Karpas-422 (cell line): ENCODE data around the gene CTDSP1. TPM values are rescaled to one million over a fixed set of nuclear protein-coding genes. Genes with fewer than 3 reads are reported as not detected.

ENCODE experiments used
- DNase-seq: peaks from one replicate; pipeline ENCODE4 v3.0.0-alpha.2; 2015
- H2AFZ ChIP-seq: fragments of 200-600 bp; sonication (generic); 2 replicates; pipeline ENCODE4 v1.6.1; 2014; ENCODE audit warnings: antibody characterized with exemption, low read length, mixed read lengths
- H3K27ac ChIP-seq: fragments of 200-600 bp; sonication (generic); 2 replicates; pipeline ENCODE4 v1.5.1; 2014; ENCODE audit warnings: mild to moderate bottlenecking, low read length, moderate library complexity
- H3K27me3 ChIP-seq: fragments of 200-600 bp; sonication (generic); 2 replicates; pipeline ENCODE4 v1.6.1; 2014; ENCODE audit warnings: low read length, mixed read lengths
- H3K36me3 ChIP-seq: fragments of 200-600 bp; sonication (generic); 2 replicates; pipeline ENCODE4 v1.6.1; 2014; ENCODE audit warnings: low read length, mixed read lengths; ENCODE audit not compliant: insufficient read depth
- H3K4me1 ChIP-seq: fragments of 200-600 bp; sonication (generic); 2 replicates; pipeline ENCODE4 v1.6.1; 2014; ENCODE audit warnings: mild to moderate bottlenecking, low read length, mixed read lengths
- H3K4me2 ChIP-seq: fragments of 200-600 bp; sonication (generic); 2 replicates; pipeline ENCODE4 v1.6.1; 2014; ENCODE audit warnings: low read length, low read depth, mild to moderate bottlenecking; ENCODE audit not compliant: poor library complexity, severe bottlenecking
- H3K4me3 ChIP-seq: fragments of 200-600 bp; sonication (generic); 2 replicates; pipeline ENCODE4 v1.5.1; 2014; ENCODE audit warnings: mild to moderate bottlenecking, antibody characterized with exemption, low read length, mixed read lengths
- H3K79me2 ChIP-seq: fragments of 200-600 bp; sonication (generic); 2 replicates; pipeline ENCODE4 v1.6.1; 2014; ENCODE audit warnings: mild to moderate bottlenecking, low read length, mixed read lengths
- H3K9ac ChIP-seq: fragments of 200-600 bp; sonication (generic); 2 replicates; pipeline ENCODE4 v1.6.0; 2014; ENCODE audit warnings: low read length
- H3K9me2 ChIP-seq: fragments of 200-600 bp; sonication (generic), shearing (Covaris generic); replicated peaks from 2 replicates; pipeline ENCODE4 v1.6.0; 2014; ENCODE audit warnings: mild to moderate bottlenecking, low read length, moderate library complexity; ENCODE audit not compliant: insufficient read depth
- H3K9me3 ChIP-seq: fragments of 300-700, 200-600 bp; sonication (generic); 2 replicates; pipeline ENCODE4 v1.6.1; 2014; ENCODE audit warnings: low read length, mixed read lengths
- H4K20me1 ChIP-seq: fragments of 200-600 bp; sonication (generic); 2 replicates; pipeline ENCODE4 v1.6.1; 2014; ENCODE audit warnings: mild to moderate bottlenecking, antibody characterized with exemption, low read length, low read depth; ENCODE audit not compliant: insufficient read depth
- total RNA-seq: library from RNA; depleted of rRNA; stranded (reverse); fragments of >200 nt; shearing (Covaris generic); gene quantifications from 2 replicates; pipeline ENCODE4 v1.2.3, GENCODE V29; 2014; ENCODE audit warnings: low replicate concordance

The CTDSP1 gene
- total RNA-seq, 1 experiment from 2014 or later, result 46.3 TPM

- Histone ChIP-seq H3K4me3 (no peak overlapping the region), H3K36me3 (no peaks in the 10 kb centered on the region), H3K79me2 (no peaks in the 10 kb centered on the region), H3K9me2 (no peaks in the 10 kb centered on the region), H4K20me1 (no peaks in the 10 kb centered on the region), H3K4me1 (peaks cover 22% of the 10 kb centered on the region), H2AFZ (no peak overlapping the region), H3K27me3 (no peaks in the 10 kb centered on the region; the same call in 1 of the 2 replicates), H3K9ac (no peak overlapping the region), H3K9me3 (no peaks in the 10 kb centered on the region), H3K27ac (no peak overlapping the region), H3K4me2 (no peak overlapping the region)
- no peak for DNase-seq
Measured at GRCh38 chr2:218364196-218364595, 35.5 kb upstream of the CTDSP1 start.

- Histone ChIP-seq H3K36me3 (no peaks in the 10 kb centered on the region), H3K27ac (no peak overlapping the region), H3K4me1 (peaks cover 47% of the 10 kb centered on the region), H3K9me2 (no peaks in the 10 kb centered on the region), H2AFZ (peak overlapping the region; percentile 98; the same call in 1 of the 2 replicates), H3K4me3 (peak overlapping the region; percentile 67), H3K79me2 (no peaks in the 10 kb centered on the region), H4K20me1 (no peaks in the 10 kb centered on the region), H3K4me2 (peak overlapping the region; percentile 81), H3K27me3 (no peaks in the 10 kb centered on the region; the same call in 1 of the 2 replicates), H3K9ac (peak overlapping the region; percentile 69; the same call in 1 of the 2 replicates), H3K9me3 (no peaks in the 10 kb centered on the region)
- DNase-seq, result no peak
Measured at GRCh38 chr2:218366621-218367414, 32.9 kb upstream of the CTDSP1 start.

GRCh38 chr2:218367415-218368149 is 32.1 kb upstream of the CTDSP1 start:
- Histone ChIP-seq H3K27me3 (no peaks in the 10 kb centered on the region; the same call in 1 of the 2 replicates), H3K27ac (no peak overlapping the region), H3K4me2 (peak overlapping the region; percentile 81), H3K4me1 (peaks cover 50% of the 10 kb centered on the region), H4K20me1 (no peaks in the 10 kb centered on the region), H3K79me2 (no peaks in the 10 kb centered on the region), H3K36me3 (no peaks in the 10 kb centered on the region), H3K9me2 (no peaks in the 10 kb centered on the region), H3K4me3 (peak overlapping the region; percentile 67), H3K9ac (peak overlapping the region; percentile 69), H2AFZ (peak overlapping the region; percentile 98), H3K9me3 (no peaks in the 10 kb centered on the region)
- peak; percentile 81 for DNase-seq

- H3K27me3 ChIP-seq, result no peaks in the 10 kb centered on the region; the same call in 1 of the 2 replicates
- H3K36me3 ChIP-seq, result no peaks in the 10 kb centered on the region
- peak overlapping the region; percentile 69 for H3K9ac ChIP-seq
- no peaks in the 10 kb centered on the region for H4K20me1 ChIP-seq
- no peaks in the 10 kb centered on the region for H3K9me2 ChIP-seq
- DNase-seq, result no peak
- peaks cover 50% of the 10 kb centered on the region for H3K4me1 ChIP-seq
- peak overlapping the region; percentile 81 for H3K4me2 ChIP-seq
- no peak overlapping the region for H3K27ac ChIP-seq
- H2AFZ ChIP-seq, result peak overlapping the region; percentile 98; the same call in 1 of the 2 replicates
- no peaks in the 10 kb centered on the region for H3K9me3 ChIP-seq
- peak overlapping the region; percentile 67 for H3K4me3 ChIP-seq
- H3K79me2 ChIP-seq, result no peaks in the 10 kb centered on the region
Measured at GRCh38 chr2:218368150-218368528, 31.5 kb upstream of the CTDSP1 start.

- Histone ChIP-seq H3K4me2 (peak overlapping the region; percentile 81), H3K4me3 (no peak overlapping the region), H3K36me3 (no peaks in the 10 kb centered on the region), H3K9me2 (no peaks in the 10 kb centered on the region), H3K4me1 (peaks cover 50% of the 10 kb centered on the region), H2AFZ (no peak overlapping the region), H4K20me1 (no peaks in the 10 kb centered on the region), H3K27ac (peak overlapping the region; percentile 88), H3K27me3 (no peaks in the 10 kb centered on the region; the same call in 1 of the 2 replicates), H3K9ac (peak overlapping the region; percentile 7; the same call in 1 of the 2 replicates), H3K79me2 (no peaks in the 10 kb centered on the region), H3K9me3 (no peaks in the 10 kb centered on the region)
- no peak for DNase-seq
Measured at GRCh38 chr2:218368621-218369153, 31.0 kb upstream of the CTDSP1 start.

- Histone ChIP-seq H3K36me3 (no peaks in the 10 kb centered on the region), H4K20me1 (no peaks in the 10 kb centered on the region), H3K79me2 (no peaks in the 10 kb centered on the region), H2AFZ (no peak overlapping the region), H3K9ac (peak overlapping the region; percentile 38), H3K4me2 (peak overlapping the region; percentile 81), H3K9me2 (no peaks in the 10 kb centered on the region), H3K4me3 (no peak overlapping the region), H3K9me3 (no peaks in the 10 kb centered on the region), H3K4me1 (peaks cover 50% of the 10 kb centered on the region), H3K27ac (peak overlapping the region; percentile 88), H3K27me3 (no peaks in the 10 kb centered on the region; the same call in 1 of the 2 replicates)
- no peak for DNase-seq
Measured at GRCh38 chr2:218369330-218369729, 30.3 kb upstream of the CTDSP1 start.

- Histone ChIP-seq H3K9ac (peak overlapping the region; percentile 38), H3K27ac (peak overlapping the region; percentile 88), H2AFZ (0 out of 2 replicates have a peak overlapping the region, but pooled peaks have one; percentile 44), H3K9me2 (no peaks in the 10 kb centered on the region), H3K4me2 (peak overlapping the region; percentile 49), H3K9me3 (no peaks in the 10 kb centered on the region), H3K4me3 (peak overlapping the region; percentile 17; the same call in 1 of the 2 replicates), H3K36me3 (no peaks in the 10 kb centered on the region), H3K79me2 (no peaks in the 10 kb centered on the region), H4K20me1 (no peaks in the 10 kb centered on the region), H3K4me1 (peaks cover 50% of the 10 kb centered on the region), H3K27me3 (no peaks in the 10 kb centered on the region; the same call in 1 of the 2 replicates)
- DNase-seq, result peak; percentile 74
Measured at GRCh38 chr2:218370410-218371063, 29.1 kb upstream of the CTDSP1 start.
